IPS-11a (cell line): ENCODE data around the gene SH3GL2.

Source experiments
- H3K4me3 ChIP-seq: one replicate; pipeline ENCODE4 v1.5.1; 2013; ENCODE audit warnings: low read depth, low read length, control low read depth

Gene SH3GL2

GRCh38 chr9:17609312-17610005 is 30.6 kb downstream of the SH3GL2 start:
- H3K4me3 ChIP-seq: no peak overlapping the region

- no peak overlapping the region for H3K4me3 ChIP-seq
Measured at GRCh38 chr9:17611342-17611741, 32.5 kb downstream of the SH3GL2 start.

DNA sequence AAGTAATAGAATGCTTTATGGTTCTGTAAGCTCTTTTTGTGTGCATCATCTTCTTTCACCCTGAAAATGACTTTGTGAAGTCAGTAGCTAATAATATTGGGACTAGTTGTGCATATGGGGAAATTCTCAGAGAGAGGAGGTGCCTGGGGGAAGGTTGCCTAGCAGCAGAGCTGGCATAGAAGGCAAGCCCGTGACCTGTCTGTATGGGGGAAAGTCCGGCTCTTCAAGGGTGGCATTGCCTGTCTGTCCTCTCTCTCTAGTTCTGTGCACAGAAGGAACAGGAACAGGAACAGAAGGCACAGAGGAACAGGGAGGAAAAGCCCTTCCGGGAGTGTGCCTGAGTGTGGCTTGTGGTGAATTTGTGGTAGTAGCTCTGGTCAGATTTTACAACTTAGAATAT is 33.1 kb downstream of the SH3GL2 start:
- no peak overlapping the region for H3K4me3 ChIP-seq

DNA sequence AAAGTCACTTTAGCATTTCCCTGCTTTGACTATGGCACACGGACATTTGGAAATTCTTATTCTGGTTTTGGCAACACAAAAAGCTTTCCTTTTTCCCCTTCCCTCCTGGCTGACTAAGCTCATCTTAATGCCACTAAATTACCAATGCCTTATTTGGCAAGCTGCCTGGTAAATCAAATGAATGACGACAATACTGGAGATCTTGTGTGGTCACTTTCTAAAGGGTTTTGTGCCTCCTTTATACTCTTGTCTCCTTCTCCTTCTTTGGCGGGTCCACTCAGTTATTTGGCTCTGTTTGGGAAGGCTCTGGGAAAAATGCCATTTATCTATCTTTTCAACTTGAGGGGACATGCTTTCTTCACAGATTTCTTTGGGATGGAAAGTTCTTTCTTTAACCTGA is 34.9 kb downstream of the SH3GL2 start:
- H3K4me3 ChIP-seq: no peak overlapping the region

DNA sequence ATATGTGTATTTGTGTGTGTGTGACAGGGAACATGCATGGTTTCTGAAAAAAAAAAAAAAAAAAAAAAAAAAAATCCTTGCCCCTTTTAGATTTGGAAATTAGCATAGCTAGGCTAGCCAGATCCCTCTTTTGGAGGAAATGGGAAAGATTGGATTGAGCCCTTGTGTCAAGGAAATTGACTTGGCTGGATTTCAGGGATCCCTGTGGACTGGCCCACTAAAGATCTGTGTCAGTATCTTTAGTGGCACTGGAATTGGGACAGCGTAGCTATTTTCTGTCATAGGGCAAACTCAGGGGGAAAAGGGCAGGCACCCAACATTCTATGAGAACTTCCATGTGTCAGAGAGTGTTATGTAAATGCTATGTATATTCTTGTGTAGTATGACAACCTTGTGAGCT is 35.4 kb downstream of the SH3GL2 start:
- no peak overlapping the region for H3K4me3 ChIP-seq

- H3K4me3 ChIP-seq: no peak overlapping the region
Measured at GRCh38 chr9:17614903-17615302, 36.0 kb downstream of the SH3GL2 start.

DNA sequence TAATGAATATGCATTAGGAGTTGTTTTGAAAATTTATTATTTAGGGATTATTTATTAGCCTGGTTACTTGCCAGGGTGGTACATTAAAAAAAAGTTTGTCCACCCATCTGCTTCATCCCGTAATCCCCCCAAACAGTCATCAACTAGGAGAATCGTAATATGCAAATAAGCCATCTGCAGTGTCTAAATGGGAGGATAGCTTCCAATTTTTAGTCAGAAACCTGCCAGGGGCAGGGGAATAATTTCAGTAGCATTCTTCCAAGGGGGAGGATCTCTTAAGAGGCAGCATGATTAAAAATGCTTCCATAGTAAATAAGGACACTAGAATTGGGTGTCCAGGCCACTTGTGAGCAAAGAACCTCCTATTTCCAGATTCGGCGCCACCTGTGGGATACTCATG is 43.3 kb downstream of the SH3GL2 start:
- no peak overlapping the region for H3K4me3 ChIP-seq

- H3K4me3 ChIP-seq: no peak overlapping the region
Measured at GRCh38 chr9:17622749-17623148, 43.9 kb downstream of the SH3GL2 start.

- no peak overlapping the region for H3K4me3 ChIP-seq
Measured at GRCh38 chr9:17623965-17624364, 45.1 kb downstream of the SH3GL2 start.

- no peak overlapping the region for H3K4me3 ChIP-seq
Measured at GRCh38 chr9:17624571-17624970, 45.7 kb downstream of the SH3GL2 start.

GRCh38 chr9:17625644-17626388 is 47.0 kb downstream of the SH3GL2 start:
- no peak overlapping the region for H3K4me3 ChIP-seq

GRCh38 chr9:17627641-17628040 is 48.8 kb downstream of the SH3GL2 start:
- no peak overlapping the region for H3K4me3 ChIP-seq

GRCh38 chr9:17628624-17629023 is 49.8 kb downstream of the SH3GL2 start:
- no peak overlapping the region for H3K4me3 ChIP-seq

DNA sequence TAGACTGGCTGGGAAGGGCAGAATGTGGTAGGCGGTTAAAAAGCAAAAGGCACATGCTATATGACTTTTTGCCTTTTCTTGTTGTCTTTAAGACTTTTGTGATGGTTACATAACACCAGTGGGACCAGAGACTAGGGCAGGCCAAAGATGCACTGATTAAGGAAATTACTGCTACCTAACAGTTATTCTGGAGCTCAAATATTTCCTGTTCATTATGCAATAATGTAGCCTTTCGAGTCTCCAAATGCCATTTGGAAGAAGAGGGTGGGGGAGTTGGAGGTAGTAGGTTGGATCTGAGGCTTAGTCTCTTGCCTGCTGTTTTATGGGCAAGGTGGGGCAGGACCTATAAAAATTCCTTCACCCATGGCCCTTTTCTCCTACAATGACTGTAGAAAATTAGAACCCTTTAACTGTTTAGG is 51.7 kb downstream of the SH3GL2 start:
- H3K4me3 ChIP-seq: no peak overlapping the region

- H3K4me3 ChIP-seq: no peak overlapping the region
Measured at GRCh38 chr9:17631396-17631795, 52.5 kb downstream of the SH3GL2 start.

DNA sequence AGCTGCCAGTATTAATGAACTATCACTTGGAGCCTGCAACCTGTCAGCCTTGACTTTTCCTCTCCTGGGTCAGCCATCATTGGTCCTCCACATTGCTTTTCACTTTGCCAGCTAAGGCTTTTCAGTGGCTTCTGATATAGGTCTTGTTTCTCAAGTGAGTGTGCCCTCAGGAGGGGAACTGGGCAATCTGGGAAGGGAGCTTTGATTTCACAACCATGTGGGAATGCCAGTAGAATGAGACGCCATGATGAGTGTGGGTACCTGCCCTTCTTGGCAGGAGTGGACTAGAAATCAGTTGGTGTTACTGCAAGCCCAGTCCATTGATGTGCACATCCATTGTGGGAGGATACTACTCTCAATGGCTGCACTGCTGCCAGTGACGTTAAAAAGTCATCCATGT is 54.1 kb downstream of the SH3GL2 start:
- no peak overlapping the region for H3K4me3 ChIP-seq

- no peak overlapping the region for H3K4me3 ChIP-seq
Measured at GRCh38 chr9:17635115-17635890, 56.4 kb downstream of the SH3GL2 start.

DNA sequence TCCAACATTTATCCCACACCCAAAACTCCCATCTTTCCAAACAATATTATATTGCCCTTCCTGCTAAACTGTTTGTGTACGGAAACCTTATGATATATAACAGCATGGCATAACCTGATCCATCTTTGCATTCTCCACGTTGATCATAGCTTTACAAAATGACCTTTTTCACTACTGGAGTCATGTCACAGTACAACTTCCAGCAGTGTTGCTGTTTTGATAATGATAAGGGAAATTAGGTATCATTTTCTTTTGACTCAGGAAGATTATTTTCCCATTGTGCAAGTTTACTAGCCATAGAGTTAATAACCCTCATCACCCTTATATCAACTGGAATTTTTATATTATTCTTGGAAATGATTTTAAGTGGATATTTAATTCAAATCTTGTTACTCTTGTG is 57.5 kb downstream of the SH3GL2 start:
- H3K4me3 ChIP-seq: no peak overlapping the region

DNA sequence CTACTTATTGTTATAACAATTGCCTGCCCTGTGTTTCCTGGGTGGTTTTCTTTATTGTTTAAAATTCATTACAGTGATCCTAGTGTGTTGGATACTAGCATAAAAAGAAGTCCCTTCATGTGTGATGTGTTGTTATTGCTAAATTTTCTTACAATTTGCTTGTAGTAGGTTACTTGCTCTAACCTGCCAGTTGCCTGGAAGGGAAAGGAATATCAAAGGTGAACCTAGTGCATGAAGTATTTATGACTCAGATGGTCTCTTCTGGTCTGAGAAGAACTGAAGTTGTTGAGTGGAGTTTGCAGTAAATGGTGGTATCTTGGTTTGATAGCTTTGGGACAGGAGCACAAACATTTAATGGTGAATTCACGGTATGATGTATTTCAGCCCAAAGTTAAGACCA is 58.0 kb downstream of the SH3GL2 start:
- no peak overlapping the region for H3K4me3 ChIP-seq

DNA sequence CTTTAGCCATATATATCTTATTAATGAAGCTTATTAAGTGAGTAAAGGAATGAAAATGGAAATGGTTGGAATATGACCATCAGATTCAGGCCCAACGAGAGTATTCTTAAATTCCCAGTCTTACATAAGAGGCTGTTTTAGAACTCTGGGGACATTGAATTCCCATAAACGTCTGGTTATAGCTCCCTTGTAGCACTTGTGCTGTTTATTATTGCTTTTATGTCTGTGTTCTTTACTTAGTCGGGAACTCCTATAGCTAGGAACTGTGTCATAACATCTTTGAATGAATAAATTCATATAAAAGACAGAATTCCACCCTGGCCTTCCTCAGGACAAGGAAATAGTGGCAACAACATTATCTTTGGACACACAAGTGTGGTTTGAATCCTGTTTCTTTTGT is 58.4 kb downstream of the SH3GL2 start:
- no peak overlapping the region for H3K4me3 ChIP-seq

- H3K4me3 ChIP-seq: no peak overlapping the region
Measured at GRCh38 chr9:17648516-17648915, 69.7 kb downstream of the SH3GL2 start.

DNA sequence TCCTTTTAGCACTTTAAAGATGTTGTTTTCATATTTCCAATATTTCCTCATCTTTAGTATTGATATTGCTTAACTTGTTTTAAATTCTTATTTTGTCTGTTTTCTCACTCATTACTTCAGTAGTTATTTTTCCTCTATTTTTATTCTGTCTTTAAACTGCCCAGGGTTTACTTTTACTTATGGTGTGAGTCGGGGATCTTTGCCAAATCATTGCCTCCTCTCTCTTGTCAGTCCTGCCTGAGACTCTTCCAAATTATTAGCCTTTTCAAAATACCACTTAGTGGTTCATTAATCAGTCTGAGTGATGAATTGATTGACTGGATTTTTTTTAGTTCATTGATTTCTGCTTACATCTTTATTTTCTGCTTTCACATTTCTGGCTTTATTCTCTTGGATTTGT is 72.9 kb downstream of the SH3GL2 start:
- H3K4me3 ChIP-seq: no peak overlapping the region
